Sigmoid colon (tissue), 7 donors: ENCODE data around the gene CEPT1. TPM values are rescaled to one million over a fixed set of nuclear protein-coding genes. Genes with fewer than 3 reads are reported as not detected.
A peak's percentile ranks its signal among the peaks of the same experiment; 100 is the strongest.

Source experiments
- DNase-seq: peaks from one replicate; pipeline ENCODE4 v3.0.0-alpha.2; 2019
- H3K27ac ChIP-seq, 4 donors: fragments of 200-600 bp; sonication (generic); one replicate each; pipeline ENCODE4 v1.5.1; 2016 to 2019; ENCODE audit warnings: mild to moderate bottlenecking in 1 of 4
- H3K27me3 ChIP-seq, 3 donors: fragments of 200-600 bp; sonication (generic); one replicate each; pipeline ENCODE4 v1.5.1; 2019; ENCODE audit warnings: mild to moderate bottlenecking in 1 of 3
- H3K36me3 ChIP-seq, 4 donors: fragments of 200-600 bp; sonication (generic); one replicate each; pipeline ENCODE4 v1.5.1; 2016 to 2019
- H3K4me1 ChIP-seq, 4 donors: fragments of 200-600 bp; sonication (generic); one replicate each; pipeline ENCODE4 v1.5.1; 2017 to 2019
- H3K4me3 ChIP-seq, 4 donors: fragments of 200-600 bp; sonication (generic); one replicate each; pipeline ENCODE4 v1.5.1; 2017 to 2019; ENCODE audit warnings: mild to moderate bottlenecking in 2 of 4, moderate library complexity in 1 of 4
- H3K9me3 ChIP-seq, 4 donors: fragments of 200-600 bp in 3 of 4; sonication (generic) in 3 of 4; one replicate each; pipeline versions ENCODE4 v1.5.1 to v1.6.1; 2013 to 2019
- EP300 ChIP-seq, 4 donors: sonication (generic); formaldehyde crosslinking; IDR thresholded peaks; one replicate each; pipeline ENCODE4 v1.6.1; 2017; ENCODE audit warnings: antibody characterized with exemption in 4 of 4
- POLR2A ChIP-seq, 2 donors: fragments of 450-650 bp; IDR thresholded peaks; one replicate each; pipeline ENCODE4 v1.6.1; 2016; ENCODE audit warnings: antibody characterized with exemption in 2 of 2, mild to moderate bottlenecking in 2 of 2, moderate library complexity in 2 of 2
- POLR2AphosphoS5 ChIP-seq, 4 donors: sonication (generic); formaldehyde crosslinking; IDR thresholded peaks; one replicate each; pipeline ENCODE4 v1.6.1; 2017; ENCODE audit warnings: antibody characterized with exemption in 4 of 4
- WGBS, 2 donors: extraction: QIAGEN DNeasy Blood & Tissue Kit; methylation state at CpG; one replicate each; pipeline ENCODE4 v1.1.7; 2013; 5-methylcytosine and 5-hydroxymethylcytosine counted together
- intact Hi-C: fragments of 100-400 bp; cut with DNase I; formaldehyde crosslinking; loops from one replicate; pipeline ENCODE4 v1.15.1; 2023
- polyA plus RNA-seq, 3 donors: library from polyadenylated mRNA; stranded (reverse); fragments of 200-250 nt; gene quantifications; one replicate each; pipeline ENCODE4 v1.2.3, GENCODE V29; 2013
- total RNA-seq, 4 donors: library from RNA; depleted of rRNA; stranded (reverse); fragments of >200 nt; gene quantifications; one replicate each; pipeline ENCODE4 v1.1.0, GENCODE V29; 2016
- TF ChIP-seq, protein P1 (sequence below), 4 experiments: fragments of 450-650 bp in 3 of 4; fragments of 200-600 bp in 1 of 4; IDR thresholded peaks; one replicate each; pipeline ENCODE4 v1.5.1; 2016 to 2019; ENCODE audit warnings: antibody characterized with exemption in 4 of 4, mild to moderate bottlenecking in 3 of 4, moderate library complexity in 2 of 4
- donor health status: healthy with polysubstance abuse.
- donor health status: Bipolar disorder and iron deficiency.
- donor health status: healthy.

The CEPT1 gene
- total and polyA plus RNA-seq, 7 donors = 7.2 to 41.0 (median 28.2) TPM

GRCh38 chr1:111199329-111199728 is 59.3 kb downstream of the CEPT1 start:
- Histone ChIP-seq H3K27me3 (peaks cover 8 to 31% (median 11%) of the 10 kb centered on the region in 3 donors), H3K4me1 (peaks cover 0 to 10% (median 9%) of the 10 kb centered on the region in 4 donors), H3K4me3 (peak overlapping the region in 3 of 4 donors; percentile 13 to 26 (median 16)), H3K9me3 (no peaks in the 10 kb centered on the region), H3K27ac (peak overlapping the region in 3 of 4 donors; percentile 27 to 52 (median 31)), H3K36me3 (no peaks in the 10 kb centered on the region)
- DNase-seq = no peak
- TF ChIP-seq, protein P1, sequence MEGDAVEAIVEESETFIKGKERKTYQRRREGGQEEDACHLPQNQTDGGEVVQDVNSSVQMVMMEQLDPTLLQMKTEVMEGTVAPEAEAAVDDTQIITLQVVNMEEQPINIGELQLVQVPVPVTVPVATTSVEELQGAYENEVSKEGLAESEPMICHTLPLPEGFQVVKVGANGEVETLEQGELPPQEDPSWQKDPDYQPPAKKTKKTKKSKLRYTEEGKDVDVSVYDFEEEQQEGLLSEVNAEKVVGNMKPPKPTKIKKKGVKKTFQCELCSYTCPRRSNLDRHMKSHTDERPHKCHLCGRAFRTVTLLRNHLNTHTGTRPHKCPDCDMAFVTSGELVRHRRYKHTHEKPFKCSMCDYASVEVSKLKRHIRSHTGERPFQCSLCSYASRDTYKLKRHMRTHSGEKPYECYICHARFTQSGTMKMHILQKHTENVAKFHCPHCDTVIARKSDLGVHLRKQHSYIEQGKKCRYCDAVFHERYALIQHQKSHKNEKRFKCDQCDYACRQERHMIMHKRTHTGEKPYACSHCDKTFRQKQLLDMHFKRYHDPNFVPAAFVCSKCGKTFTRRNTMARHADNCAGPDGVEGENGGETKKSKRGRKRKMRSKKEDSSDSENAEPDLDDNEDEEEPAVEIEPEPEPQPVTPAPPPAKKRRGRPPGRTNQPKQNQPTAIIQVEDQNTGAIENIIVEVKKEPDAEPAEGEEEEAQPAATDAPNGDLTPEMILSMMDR (IDR thresholded peaks at IDR 0.05) = no peak
- TF ChIP-seq EP300 (IDR thresholded peaks at IDR 0.05) (no peak), POLR2A (IDR thresholded peaks at IDR 0.05) (no peak), POLR2AphosphoS5 (IDR thresholded peaks at IDR 0.05) (no peak)
- 68 to 82% methylated on average over 3 of the region's 3 CpGs for WGBS, 2 donors
- intact Hi-C loops = no loop called here

DNA sequence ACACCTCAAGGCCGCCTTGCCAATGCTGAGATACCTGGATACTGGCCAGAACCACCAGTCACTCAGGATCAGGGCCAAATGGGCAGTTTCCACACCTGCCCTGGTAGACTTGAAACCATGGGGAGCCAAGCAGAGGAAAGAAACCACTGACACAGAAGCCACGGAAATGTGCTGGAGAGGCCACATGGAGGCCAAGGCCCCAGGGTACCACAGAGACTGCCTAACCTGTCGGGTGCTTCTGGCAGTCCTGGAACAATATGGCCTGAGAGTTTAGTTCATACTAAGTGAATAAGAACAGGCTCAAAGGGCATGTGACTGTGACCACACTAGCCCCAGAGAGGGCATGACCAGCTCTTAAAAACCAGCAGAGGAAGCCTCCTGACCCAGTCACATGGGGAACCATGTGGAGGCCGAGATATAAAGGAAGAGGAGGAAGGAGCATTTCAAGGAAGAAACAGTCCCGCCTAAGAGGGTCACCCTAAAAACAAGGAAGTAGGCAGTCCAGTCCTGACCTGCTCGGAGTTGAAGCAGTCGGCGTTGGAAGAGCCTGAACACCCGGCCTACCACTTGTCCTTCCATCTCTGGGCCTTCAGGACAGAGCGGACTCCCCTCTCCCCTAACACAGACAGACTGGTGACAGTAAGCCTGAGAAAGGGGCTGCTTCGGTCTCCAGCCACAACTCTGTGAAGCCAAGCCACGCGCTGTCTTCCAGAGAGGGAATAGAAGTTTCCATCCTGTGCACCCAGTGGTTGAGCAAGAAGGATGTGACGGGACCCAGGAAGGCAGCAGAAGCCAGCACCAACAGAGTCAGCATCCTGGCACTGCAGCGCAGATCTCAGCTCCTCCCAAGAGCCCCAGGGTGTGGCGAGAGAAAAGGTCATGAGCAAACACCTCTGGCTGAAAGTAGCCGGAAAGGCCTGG is 60.1 kb downstream of the CEPT1 start, which contains the start of gene DENND2D:
Gene DENND2D, minus strand, starts transcription at position 766 of the 921 bp plus-strand sequence. Its CDS starts 187 bp downstream, at position 579.
- Histone ChIP-seq H3K9me3 (no peaks in the 10 kb centered on the region), H3K36me3 (no peaks in the 10 kb centered on the region), H3K4me1 (peaks cover 0 to 15% (median 13%) of the 10 kb centered on the region in 4 donors), H3K27me3 (peaks cover 15 to 39% (median 16%) of the 10 kb centered on the region in 3 donors), H3K27ac (peak within 1 kb of the TSS; percentile 12 to 52 (median 39)), H3K4me3 (peak within 1 kb of the TSS in 2 of 4 donors; percentile 13 to 26)
- WGBS, 2 donors = 64 to 73% methylated on average over 17 of the region's 17 CpGs
- DNase-seq = peak; percentile 74
- intact Hi-C loops = no loop called here
- TF ChIP-seq EP300 (IDR thresholded peaks at IDR 0.05) (no peak), POLR2AphosphoS5 (IDR thresholded peaks at IDR 0.05) (peak in 3 of 4 donors; percentile 23 to 60 (median 50)), POLR2A (IDR thresholded peaks at IDR 0.05) (peak; percentile 10 to 12)
- TF ChIP-seq, protein P1 (IDR thresholded peaks at IDR 0.05) = no peak

DNA sequence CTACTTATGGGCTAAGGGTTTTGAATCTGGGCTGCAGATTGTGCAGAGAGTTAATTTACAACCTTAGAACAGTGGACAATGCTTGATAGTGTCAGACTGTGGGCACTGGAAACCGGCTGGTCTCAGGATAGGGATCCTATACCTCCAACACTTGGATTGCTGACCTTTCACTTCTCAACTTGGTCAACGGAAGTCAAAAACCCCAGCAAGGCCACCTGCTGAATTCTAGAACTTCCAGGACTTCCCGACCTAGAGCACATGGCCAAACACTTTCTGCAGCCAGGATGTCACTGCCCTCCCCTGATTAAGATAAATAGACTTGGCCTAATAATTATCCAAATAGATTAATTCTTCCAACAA is 60.8 kb downstream of the CEPT1 start:
- Histone ChIP-seq H3K27ac (peak overlapping the region; percentile 12 to 52 (median 39)), H3K4me3 (no peak overlapping the region), H3K36me3 (no peaks in the 10 kb centered on the region), H3K4me1 (peaks cover 0 to 15% (median 13%) of the 10 kb centered on the region in 4 donors), H3K27me3 (peaks cover 15 to 45% (median 18%) of the 10 kb centered on the region in 3 donors), H3K9me3 (no peaks in the 10 kb centered on the region)
- intact Hi-C loops = no loop called here
- TF ChIP-seq, protein P1 (IDR thresholded peaks at IDR 0.05) = no peak
- TF ChIP-seq POLR2A (IDR thresholded peaks at IDR 0.05) (no peak), POLR2AphosphoS5 (IDR thresholded peaks at IDR 0.05) (no peak), EP300 (IDR thresholded peaks at IDR 0.05) (no peak)
- 64 to 72% methylated on average over 3 of the region's 3 CpGs for WGBS, 2 donors
- DNase-seq = no peak

DNA sequence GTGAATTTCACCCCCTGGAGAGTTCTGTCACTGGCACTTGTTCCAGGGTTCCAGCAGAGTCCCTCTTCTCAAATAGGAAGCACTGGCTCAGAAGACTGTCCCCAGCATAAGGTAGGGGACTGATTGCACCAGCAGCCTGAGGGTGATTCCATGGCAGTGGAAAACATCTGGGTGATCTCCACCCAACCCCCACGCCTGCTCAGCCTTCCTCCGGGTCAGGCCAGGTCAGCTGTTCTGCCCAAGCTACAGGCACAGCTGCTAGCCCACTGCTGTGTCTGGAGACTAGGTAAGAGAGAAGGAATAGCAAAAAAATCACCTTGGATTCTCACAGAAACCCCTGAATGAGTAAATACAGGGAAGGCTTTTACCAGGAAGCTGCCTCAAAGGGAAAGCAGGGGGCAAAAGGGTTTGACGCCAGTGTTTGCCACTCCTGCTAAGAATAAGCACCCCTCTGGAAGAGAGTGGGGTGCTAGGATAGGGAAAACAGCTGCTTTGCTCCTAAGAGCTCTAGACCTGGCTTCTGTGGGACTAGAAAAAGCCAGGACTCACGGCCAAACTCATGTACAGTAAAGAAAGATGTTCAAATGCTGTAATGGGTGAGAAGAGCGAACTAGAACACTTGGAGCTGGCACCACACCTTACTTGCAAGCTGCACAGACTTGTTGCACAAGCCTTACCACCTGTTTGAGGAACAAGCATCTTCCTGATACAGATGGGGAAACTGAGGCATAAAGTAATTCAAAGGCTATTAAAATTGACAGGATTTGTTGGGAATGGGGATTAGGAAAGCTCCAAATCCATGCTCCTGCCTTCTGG is 61.5 kb downstream of the CEPT1 start:
- Histone ChIP-seq H3K4me3 (no peak overlapping the region), H3K9me3 (no peaks in the 10 kb centered on the region), H3K27me3 (peaks cover 15 to 47% (median 18%) of the 10 kb centered on the region in 3 donors), H3K4me1 (peaks cover 0 to 15% (median 13%) of the 10 kb centered on the region in 4 donors), H3K36me3 (no peaks in the 10 kb centered on the region), H3K27ac (peak overlapping the region in 2 of 4 donors; percentile 12 to 52)
- TF ChIP-seq EP300 (IDR thresholded peaks at IDR 0.05) (no peak), POLR2A (IDR thresholded peaks at IDR 0.05) (no peak), POLR2AphosphoS5 (IDR thresholded peaks at IDR 0.05) (no peak)
- TF ChIP-seq, protein P1 (IDR thresholded peaks at IDR 0.05) = no peak
- no peak for DNase-seq
- WGBS, 2 donors = 66 to 82% methylated on average over 5 of the region's 5 CpGs
- intact Hi-C loops = no loop called here
